Keratinocyte (primary cell): Measurements from ENCODE around the gene NOS1AP.

Source experiments
- CTCF ChIP-seq, 3 experiments: IDR thresholded peaks in 1 of 3; conservative IDR thresholded peaks in 1 of 3; optimal IDR thresholded peaks in 1 of 3; 2 replicates in 2 of 3; 3 replicates in 1 of 3; pipeline versions ENCODE3 to v1.5.1; 2011; ENCODE audit warnings: low read length in 3 of 3, mild to moderate bottlenecking in 3 of 3, moderate library complexity in 2 of 3, control low read depth in 1 of 3, inconsistent platforms in 1 of 3; ENCODE audit not compliant: insufficient read depth in 2 of 3; ENCODE audit errors: extremely low read depth in 1 of 3
- EZH2 ChIP-seq: IDR thresholded peaks from one replicate; pipeline ENCODE4 v1.6.1; 2012; ENCODE audit warnings: inconsistent platforms, mild to moderate bottlenecking, low read length, moderate library complexity

- TF ChIP-seq CTCF (optimal IDR thresholded peaks at IDR 0.05 in 1 of 3, IDR thresholded peaks at IDR 0.05 in 1 of 3, conservative IDR thresholded peaks at IDR 0.05 in 1 of 3; ENCODE audit: extremely low read depth in 1 of 3, insufficient read depth in 2 of 3, low read length in 3 of 3): no peak
- no peak for TF ChIP-seq EZH2
Measured at GRCh38 chr1:162368451-162368850, 299.0 kb downstream of the NOS1AP start.
